ENCODE measurements around the gene RUNX1. TPM values are rescaled to one million over a fixed set of nuclear protein-coding genes. Genes with fewer than 3 reads are reported as not detected.

The RUNX1 gene
- total RNA-seq, 2 donors from 2014 or later, result 23.0 to 25.8 TPM

DNA sequence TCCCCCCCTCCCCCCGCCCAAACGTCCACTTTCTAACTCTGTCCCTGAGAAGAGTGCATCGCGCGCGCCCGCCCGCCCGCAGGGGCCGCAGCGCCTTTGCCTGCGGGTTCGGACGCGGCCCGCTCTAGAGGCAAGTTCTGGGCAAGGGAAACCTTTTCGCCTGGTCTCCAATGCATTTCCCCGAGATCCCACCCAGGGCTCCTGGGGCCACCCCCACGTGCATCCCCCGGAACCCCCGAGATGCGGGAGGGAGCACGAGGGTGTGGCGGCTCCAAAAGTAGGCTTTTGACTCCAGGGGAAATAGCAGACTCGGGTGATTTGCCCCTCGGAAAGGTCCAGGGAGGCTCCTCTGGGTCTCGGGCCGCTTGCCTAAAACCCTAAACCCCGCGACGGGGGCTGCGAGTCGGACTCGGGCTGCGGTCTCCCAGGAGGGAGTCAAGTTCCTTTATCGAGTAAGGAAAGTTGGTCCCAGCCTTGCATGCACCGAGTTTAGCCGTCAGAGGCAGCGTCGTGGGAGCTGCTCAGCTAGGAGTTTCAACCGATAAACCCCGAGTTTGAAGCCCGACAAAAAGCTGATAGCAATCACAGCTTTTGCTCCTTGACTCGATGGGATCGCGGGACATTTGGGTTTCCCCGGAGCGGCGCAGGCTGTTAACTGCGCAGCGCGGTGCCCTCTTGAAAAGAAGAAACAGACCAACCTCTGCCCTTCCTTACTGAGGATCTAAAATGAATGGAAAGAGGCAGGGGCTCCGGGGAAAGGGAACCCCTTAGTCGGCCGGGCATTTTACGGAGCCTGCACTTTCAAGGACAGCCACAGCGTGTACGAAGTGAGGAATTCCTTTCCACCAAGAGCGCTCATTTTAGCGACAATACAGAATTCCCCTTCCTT is 158.1 kb downstream of the RUNX1 start:
- Histone ChIP-seq H3K9me3 (no peaks in the 10 kb centered on the region), H3K27ac (peak overlapping the region; percentile 82 to 84), H3K4me1 (replicated peaks) (no peaks in the 10 kb centered on the region), H3K4me3 (peak overlapping the region in 1 of 2 donors; percentile 83), H3K27me3 (replicated peaks; ENCODE audit: insufficient read depth) (no peaks in the 10 kb centered on the region), H3K36me3 (no peaks in the 10 kb centered on the region)
- intact Hi-C loops (cut with DNase I), result loop anchor here (2.0 to 5.0 kb wide), 5 partner anchors 161 to 1141 kb away; no protein-coding TSS in a partner anchor
- no peak for DNase-seq (ENCODE audit: low spot score)
- TF ChIP-seq POLR2AphosphoS5 (IDR thresholded peaks at IDR 0.05) (no peak), POLR2A (IDR thresholded peaks at IDR 0.05) (no peak)
- TF ChIP-seq, protein P1, sequence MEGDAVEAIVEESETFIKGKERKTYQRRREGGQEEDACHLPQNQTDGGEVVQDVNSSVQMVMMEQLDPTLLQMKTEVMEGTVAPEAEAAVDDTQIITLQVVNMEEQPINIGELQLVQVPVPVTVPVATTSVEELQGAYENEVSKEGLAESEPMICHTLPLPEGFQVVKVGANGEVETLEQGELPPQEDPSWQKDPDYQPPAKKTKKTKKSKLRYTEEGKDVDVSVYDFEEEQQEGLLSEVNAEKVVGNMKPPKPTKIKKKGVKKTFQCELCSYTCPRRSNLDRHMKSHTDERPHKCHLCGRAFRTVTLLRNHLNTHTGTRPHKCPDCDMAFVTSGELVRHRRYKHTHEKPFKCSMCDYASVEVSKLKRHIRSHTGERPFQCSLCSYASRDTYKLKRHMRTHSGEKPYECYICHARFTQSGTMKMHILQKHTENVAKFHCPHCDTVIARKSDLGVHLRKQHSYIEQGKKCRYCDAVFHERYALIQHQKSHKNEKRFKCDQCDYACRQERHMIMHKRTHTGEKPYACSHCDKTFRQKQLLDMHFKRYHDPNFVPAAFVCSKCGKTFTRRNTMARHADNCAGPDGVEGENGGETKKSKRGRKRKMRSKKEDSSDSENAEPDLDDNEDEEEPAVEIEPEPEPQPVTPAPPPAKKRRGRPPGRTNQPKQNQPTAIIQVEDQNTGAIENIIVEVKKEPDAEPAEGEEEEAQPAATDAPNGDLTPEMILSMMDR (IDR thresholded peaks at IDR 0.05), result no peak
- WGBS, result 25% methylated on average over 60 of the region's 60 CpGs

DNA sequence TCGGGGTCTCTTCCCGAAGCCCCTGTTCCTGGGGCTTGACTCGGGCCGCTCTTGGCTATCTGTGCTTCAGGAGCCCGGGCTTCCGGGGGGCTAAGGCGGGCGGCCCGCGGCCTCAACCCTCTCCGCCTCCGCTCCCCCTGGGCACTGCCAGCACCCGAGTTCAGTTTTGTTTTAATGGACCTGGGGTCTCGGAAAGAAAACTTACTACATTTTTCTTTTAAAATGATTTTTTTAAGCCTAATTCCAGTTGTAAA is 158.7 kb downstream of the RUNX1 start:
- H3K27ac ChIP-seq, result peak overlapping the region; percentile 82 to 84
- no peaks in the 10 kb centered on the region for H3K27me3 ChIP-seq (replicated peaks; ENCODE audit: insufficient read depth)
- no peaks in the 10 kb centered on the region for H3K9me3 ChIP-seq
- DNase-seq (ENCODE audit: low spot score), result no peak
- WGBS, result 23% methylated on average over 14 of the region's 14 CpGs
- peak overlapping the region; percentile 58 to 83 for H3K4me3 ChIP-seq
- TF ChIP-seq POLR2AphosphoS5 (IDR thresholded peaks at IDR 0.05) (no peak), POLR2A (IDR thresholded peaks at IDR 0.05) (no peak)
- TF ChIP-seq, protein P1 (IDR thresholded peaks at IDR 0.05), result no peak
- no peaks in the 10 kb centered on the region for H3K4me1 ChIP-seq (replicated peaks)
- intact Hi-C loops (cut with DNase I), result loop anchor here (2.0 to 5.0 kb wide), 5 partner anchors 162 to 1142 kb away; no protein-coding TSS in a partner anchor
- H3K36me3 ChIP-seq, result no peaks in the 10 kb centered on the region

DNA sequence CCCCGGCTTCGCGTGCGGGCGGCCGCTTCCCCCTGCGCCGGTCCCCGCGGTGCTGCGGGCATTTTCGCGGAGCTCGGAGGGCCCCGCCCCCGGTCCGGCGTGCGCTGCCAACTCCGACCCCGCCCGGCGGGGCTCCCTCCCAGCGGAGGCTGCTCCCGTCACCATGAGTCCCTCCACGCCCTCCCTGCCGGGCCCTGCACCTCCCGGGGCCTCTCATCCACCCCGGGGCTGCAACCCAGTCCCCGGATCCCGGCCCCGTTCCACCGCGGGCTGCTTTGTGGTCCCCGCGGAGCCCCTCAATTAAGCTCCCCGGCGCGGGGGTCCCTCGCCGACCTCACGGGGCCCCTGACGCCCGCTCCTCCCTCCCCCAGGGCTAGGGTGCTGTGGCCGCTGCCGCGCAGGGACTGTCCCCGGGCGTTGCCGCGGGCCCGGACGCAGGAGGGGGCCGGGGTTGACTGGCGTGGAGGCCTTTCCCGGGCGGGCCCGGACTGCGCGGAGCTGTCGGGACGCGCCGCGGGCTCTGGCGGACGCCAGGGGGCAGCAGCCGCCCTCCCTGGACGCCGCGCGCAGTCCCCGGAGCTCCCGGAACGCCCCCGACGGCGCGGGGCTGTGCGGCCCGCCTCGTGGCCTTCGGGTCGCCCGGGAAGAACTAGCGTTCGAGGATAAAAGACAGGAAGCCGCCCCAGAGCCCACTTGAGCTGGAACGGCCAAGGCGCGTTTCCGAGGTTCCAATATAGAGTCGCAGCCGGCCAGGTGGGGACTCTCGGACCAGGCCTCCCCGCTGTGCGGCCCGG is 159.2 kb downstream of the RUNX1 start:
- H3K27me3 ChIP-seq (replicated peaks; ENCODE audit: insufficient read depth), result no peaks in the 10 kb centered on the region
- H3K4me1 ChIP-seq (replicated peaks), result no peaks in the 10 kb centered on the region
- intact Hi-C loops (cut with DNase I), result loop anchor here (2.0 to 10.0 kb wide), 9 partner anchors 93 to 1142 kb away; no protein-coding TSS in a partner anchor
- TF ChIP-seq, protein P1 (IDR thresholded peaks at IDR 0.05), result peak; percentile 87 to 97 (median 92)
- no peak for TF ChIP-seq POLR2AphosphoS5 (IDR thresholded peaks at IDR 0.05)
- peak; percentile 25 for TF ChIP-seq POLR2A (IDR thresholded peaks at IDR 0.05)
- H3K27ac ChIP-seq, result peak overlapping the region; percentile 82 to 84
- H3K9me3 ChIP-seq, result no peaks in the 10 kb centered on the region
- H3K36me3 ChIP-seq, result no peaks in the 10 kb centered on the region
- 2% methylated on average over 49 of the region's 98 CpGs for WGBS
- H3K4me3 ChIP-seq, result peak overlapping the region; percentile 58 to 83
- DNase-seq (ENCODE audit: low spot score), result peak; percentile 66

DNA sequence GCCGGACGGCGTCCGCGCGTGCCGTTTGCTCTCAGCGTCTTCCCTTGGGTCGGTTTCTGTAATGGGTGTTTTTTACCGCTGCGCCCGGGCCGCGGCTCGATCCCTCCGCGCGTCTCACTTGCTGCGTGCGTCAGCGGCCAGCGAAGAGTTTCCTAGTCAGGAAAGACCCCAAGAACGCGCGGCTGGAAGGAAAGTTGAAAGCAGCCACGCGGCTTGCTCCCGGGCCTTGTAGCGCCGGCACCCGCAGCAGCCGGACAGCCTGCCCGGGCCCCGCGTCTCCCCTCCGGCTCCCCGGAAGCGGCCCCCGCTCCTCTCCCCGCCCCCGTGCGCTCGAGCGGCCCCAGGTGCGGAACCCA is 159.8 kb downstream of the RUNX1 start:
- TF ChIP-seq POLR2AphosphoS5 (IDR thresholded peaks at IDR 0.05) (no peak), POLR2A (IDR thresholded peaks at IDR 0.05) (no peak)
- TF ChIP-seq, protein P1 (IDR thresholded peaks at IDR 0.05), result no peak
- no peak for DNase-seq (ENCODE audit: low spot score)
- Histone ChIP-seq H3K4me1 (replicated peaks) (no peaks in the 10 kb centered on the region), H3K27me3 (replicated peaks; ENCODE audit: insufficient read depth) (no peaks in the 10 kb centered on the region), H3K9me3 (no peaks in the 10 kb centered on the region), H3K27ac (peak overlapping the region; percentile 82 to 84), H3K4me3 (peak overlapping the region; percentile 58 to 83), H3K36me3 (no peaks in the 10 kb centered on the region)
- intact Hi-C loops (cut with DNase I), result loop anchor here (5.0 to 10.0 kb wide), 4 partner anchors 92 to 438 kb away; no protein-coding TSS in a partner anchor
- 0% methylated on average over 40 of the region's 45 CpGs for whole genome bisulfite sequencing
